SK-N-SH (cell line): ENCODE results near the gene RYR3. TPM values are rescaled to one million over a fixed set of nuclear protein-coding genes. Genes with fewer than 3 reads are reported as not detected.

Source experiments
- polyA plus RNA-seq, 3 experiments: library from polyadenylated mRNA; depleted of rRNA; stranded (reverse); fragments of >200 nt; gene quantifications; 2 replicates each; pipeline ENCODE4 v1.2.3, GENCODE V29; 2012
- small RNA-seq, 7 experiments: library from RNA; depleted of rRNA; stranded (forward); fragments of <200 nt; gene quantifications; one replicate each; pipeline ENCODE3, GENCODE V24; 2012

Gene RYR3
- polyA plus RNA-seq, 1 of the 3 experiments (the other 2 are of a cell fraction), result 0.02 TPM

Small RNA genes lying within 50 kb of the gene (small RNA-seq; reads per million reads assigned to genes)
- gene RF00019, result 0 reads per million in 7 experiments

Other genes starting within 250 kb of the RYR3 start
- 9.1 and 10.5 TPM in 2 replicates for gene FMN1, start 116.3 kb upstream of the RYR3 start, polyA plus RNA-seq (2012; rRNA removed)